CD4-positive, alpha-beta T cell treated with Interleukin-17A for 4 hours (primary cell): ENCODE results near the gene AP2M1.
"Not testable (repeated sequence)": the region's sequence is repeated elsewhere in the genome, so short reads cannot be mapped to it uniquely, and the experiment has no call there.

Experiments used
- DNase-seq: peaks from one replicate; pipeline ENCODE4 v3.0.0-alpha.2; 2020; ENCODE audit warnings: mixed read lengths

The AP2M1 gene

GRCh38 chr3:184174646-184175492, at the start of gene AP2M1:
TSS of gene AP2M1 (plus strand) at chr3:184174855. CDS start at chr3:184176994, 2,139 bp downstream.
- DNase-seq = peak; percentile 97

- DNase-seq = no peak
Measured at GRCh38 chr3:184126006-184126405, 48.6 kb upstream of the AP2M1 start.

GRCh38 chr3:184129012-184129411, 45.6 kb upstream of the AP2M1 start:
- DNase-seq = peak; percentile 19

- DNase-seq = no peak
Measured at GRCh38 chr3:184132945-184133344, 41.7 kb upstream of the AP2M1 start.

GRCh38 chr3:184133840-184134745, 40.6 kb upstream of the AP2M1 start:
- peak; percentile 62 for DNase-seq

GRCh38 chr3:184134746-184135148, 39.9 kb upstream of the AP2M1 start:
- DNase-seq = no peak

- DNase-seq = peak; percentile 90
Measured at GRCh38 chr3:184135149-184135910, 39.3 kb upstream of the AP2M1 start, which contains the start of gene EIF2B5. TSS of gene EIF2B5 (plus strand) at chr3:184135358. CDS start at chr3:184135386, 28 bp downstream.

GRCh38 chr3:184135911-184136260, 38.8 kb upstream of the AP2M1 start:
- DNase-seq = no peak

GRCh38 chr3:184140436-184140835, 34.2 kb upstream of the AP2M1 start:
- no peak for DNase-seq

GRCh38 chr3:184142199-184142598, 32.5 kb upstream of the AP2M1 start:
- DNase-seq = no peak

- no peak for DNase-seq
Measured at GRCh38 chr3:184143327-184143726, 31.3 kb upstream of the AP2M1 start.

GRCh38 chr3:184144505-184144904, 30.1 kb upstream of the AP2M1 start:
- no peak for DNase-seq

GRCh38 chr3:184145111-184145524, 29.5 kb upstream of the AP2M1 start:
- DNase-seq = peak; percentile 58

- DNase-seq = no peak
Measured at GRCh38 chr3:184145751-184146270, 28.8 kb upstream of the AP2M1 start.

GRCh38 chr3:184148076-184148475, 26.6 kb upstream of the AP2M1 start:
- no peak for DNase-seq

GRCh38 chr3:184149123-184149522, 25.5 kb upstream of the AP2M1 start:
- DNase-seq = no peak

GRCh38 chr3:184149770-184150169, 24.9 kb upstream of the AP2M1 start:
- DNase-seq = not testable (repeated sequence)

- peak; percentile 55 for DNase-seq
Measured at GRCh38 chr3:184154885-184155643, 19.6 kb upstream of the AP2M1 start, which contains the start of gene DVL3. TSS of gene DVL3 (plus strand) at chr3:184155377. CDS start at chr3:184155636, 259 bp downstream.

GRCh38 chr3:184155644-184156521, 18.8 kb upstream of the AP2M1 start:
- DNase-seq = peak; percentile 57

GRCh38 chr3:184156522-184156955, 18.1 kb upstream of the AP2M1 start:
- DNase-seq = no peak
